ENCODE data around the gene FAM151B.

DNA sequence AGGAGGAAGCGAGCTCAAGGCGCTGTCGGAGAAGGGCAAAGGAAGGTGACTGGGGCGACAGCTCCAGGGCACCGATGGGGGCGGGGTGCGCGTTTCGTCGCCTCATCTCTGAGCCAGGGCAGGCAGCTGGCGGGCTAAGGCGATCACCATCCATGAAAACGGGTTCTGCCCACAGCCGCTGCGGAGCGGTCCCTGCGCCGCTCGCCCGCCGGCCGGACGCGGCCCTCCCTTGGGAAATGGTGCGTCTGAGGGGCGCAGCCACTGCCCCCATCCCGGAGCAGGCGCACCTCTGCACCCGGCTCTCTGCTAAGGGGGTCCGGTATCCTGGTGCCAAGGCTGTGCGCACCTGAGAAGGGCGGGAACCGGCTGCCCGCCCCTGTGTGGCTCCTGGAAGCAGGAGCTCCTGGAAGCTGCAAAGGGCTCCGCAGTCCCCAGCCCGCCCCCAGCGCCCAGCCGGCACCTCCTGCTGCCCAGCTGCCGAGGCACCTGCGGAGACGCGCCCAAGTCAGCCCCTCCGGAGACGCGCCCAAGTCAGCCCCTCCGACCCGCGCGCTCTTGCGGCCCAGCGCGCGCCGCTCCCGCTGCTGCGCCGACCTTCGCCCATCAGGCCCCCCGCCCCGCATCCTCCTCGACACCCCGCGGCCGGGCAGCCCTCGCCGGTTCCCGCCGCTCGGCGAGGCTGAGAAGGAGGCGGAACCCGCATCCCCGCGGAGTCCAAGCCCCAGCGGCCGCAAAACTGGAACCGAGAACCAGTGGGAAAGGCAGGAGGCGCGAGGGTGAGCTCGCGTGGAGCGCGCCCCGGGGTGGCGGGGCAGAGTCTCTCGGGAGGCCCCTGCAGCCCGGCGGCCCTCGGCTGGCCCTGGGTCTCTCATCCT, 81.4 kb downstream of the FAM151B start:
- TF ChIP-seq, protein P1, sequence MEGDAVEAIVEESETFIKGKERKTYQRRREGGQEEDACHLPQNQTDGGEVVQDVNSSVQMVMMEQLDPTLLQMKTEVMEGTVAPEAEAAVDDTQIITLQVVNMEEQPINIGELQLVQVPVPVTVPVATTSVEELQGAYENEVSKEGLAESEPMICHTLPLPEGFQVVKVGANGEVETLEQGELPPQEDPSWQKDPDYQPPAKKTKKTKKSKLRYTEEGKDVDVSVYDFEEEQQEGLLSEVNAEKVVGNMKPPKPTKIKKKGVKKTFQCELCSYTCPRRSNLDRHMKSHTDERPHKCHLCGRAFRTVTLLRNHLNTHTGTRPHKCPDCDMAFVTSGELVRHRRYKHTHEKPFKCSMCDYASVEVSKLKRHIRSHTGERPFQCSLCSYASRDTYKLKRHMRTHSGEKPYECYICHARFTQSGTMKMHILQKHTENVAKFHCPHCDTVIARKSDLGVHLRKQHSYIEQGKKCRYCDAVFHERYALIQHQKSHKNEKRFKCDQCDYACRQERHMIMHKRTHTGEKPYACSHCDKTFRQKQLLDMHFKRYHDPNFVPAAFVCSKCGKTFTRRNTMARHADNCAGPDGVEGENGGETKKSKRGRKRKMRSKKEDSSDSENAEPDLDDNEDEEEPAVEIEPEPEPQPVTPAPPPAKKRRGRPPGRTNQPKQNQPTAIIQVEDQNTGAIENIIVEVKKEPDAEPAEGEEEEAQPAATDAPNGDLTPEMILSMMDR (IDR thresholded peaks at IDR 0.05): no peak
- TF ChIP-seq POLR2A (IDR thresholded peaks at IDR 0.05): no peak
